HepG2 (cell line): ENCODE data around the gene SNED1. TPM values are rescaled to one million over a fixed set of nuclear protein-coding genes. Genes with fewer than 3 reads are reported as not detected.

Experiments
- GABPA ChIP-seq, 2 experiments: IDR thresholded peaks; 2 replicates each; pipeline ENCODE4 v1.6.1; 2011 to 2016; ENCODE audit warnings: low read depth in 2 of 2, low read length in 1 of 2, missing biosample characterization in 1 of 2, missing genetic modification characterization in 1 of 2
- HNF4A ChIP-seq: sonication (generic); formaldehyde crosslinking; IDR thresholded peaks from 2 replicates; pipeline ENCODE4 v1.4.0; 2020; ENCODE audit warnings: missing genetic modification reagents
- HNF4G ChIP-seq, 2 experiments: sonication (generic) in 1 of 2; formaldehyde crosslinking in 1 of 2; IDR thresholded peaks; 2 replicates each; pipeline versions ENCODE4 v1.4.0 to v1.6.1; 2011 to 2020; ENCODE audit warnings: borderline replicate concordance in 2 of 2, low read depth in 2 of 2, mild to moderate bottlenecking in 2 of 2, low read length in 1 of 2, missing genetic modification reagents in 1 of 2, moderate library complexity in 1 of 2
- ISX ChIP-seq: sonication (generic); formaldehyde crosslinking; conservative IDR thresholded peaks from 2 replicates; pipeline ENCODE4 v1.5.0; 2020; ENCODE audit warnings: missing genetic modification reagents
- MXI1 ChIP-seq: IDR thresholded peaks from 3 replicates; pipeline ENCODE4 v1.6.1; 2012; ENCODE audit warnings: low read depth, low read length, inconsistent platforms, borderline replicate concordance
- MYNN ChIP-seq: sonication (generic); formaldehyde crosslinking; IDR thresholded peaks from 2 replicates; pipeline ENCODE4 v1.4.0; 2020; ENCODE audit warnings: mild to moderate bottlenecking, low read depth, missing genetic modification reagents
- NFE2L1 ChIP-seq: sonication (generic); formaldehyde crosslinking; IDR thresholded peaks from 2 replicates; pipeline ENCODE4 v1.4.0; 2020; ENCODE audit warnings: missing genetic modification reagents, mild to moderate bottlenecking, borderline replicate concordance
- NR2F6 ChIP-seq, 2 experiments: IDR thresholded peaks; 2 replicates each; pipeline ENCODE4 v1.6.1; 2016; ENCODE audit warnings: antibody characterized with exemption in 1 of 2, mild to moderate bottlenecking in 1 of 2
- PITX1 ChIP-seq: sonication (generic); formaldehyde crosslinking; IDR thresholded peaks from 2 replicates; pipeline ENCODE4 v1.5.1; 2020; ENCODE audit warnings: mild to moderate bottlenecking, missing genetic modification reagents
- RBM39 ChIP-seq: fragments of 200-400 bp; formaldehyde crosslinking; IDR thresholded peaks from one replicate; pipeline ENCODE4 v1.6.1; 2018; ENCODE audit warnings: antibody characterized with exemption, mild to moderate bottlenecking, low read depth, low read length; ENCODE audit not compliant: poor library complexity, severe bottlenecking
- SMC3 ChIP-seq: IDR thresholded peaks from 2 replicates; pipeline ENCODE4 v1.6.1; 2011; ENCODE audit warnings: low read length, improper control_type of control experiment
- SNRNP70 ChIP-seq: fragments of 200-400 bp; formaldehyde crosslinking; IDR thresholded peaks from 2 replicates; pipeline ENCODE4 v1.6.1; 2017; ENCODE audit warnings: mild to moderate bottlenecking, low read depth, low read length, moderate library complexity
- TAF1 ChIP-seq: sonication (generic); formaldehyde crosslinking; IDR thresholded peaks from 2 replicates; pipeline ENCODE4 v1.4.0; 2020; ENCODE audit warnings: missing genetic modification reagents
- ZBTB10 ChIP-seq: sonication (generic); formaldehyde crosslinking; IDR thresholded peaks from 2 replicates; pipeline ENCODE4 v1.4.0; 2020; ENCODE audit warnings: missing genetic modification reagents, borderline replicate concordance
- ZKSCAN1 ChIP-seq: fragments of 150-350 bp; IDR thresholded peaks from 2 replicates; pipeline ENCODE4 v1.6.1; 2014; ENCODE audit warnings: low read length
- ZNF12 ChIP-seq: sonication (generic); formaldehyde crosslinking; IDR thresholded peaks from 2 replicates; pipeline ENCODE4 v1.5.0; 2020; ENCODE audit warnings: missing genetic modification reagents
- ZNF124 ChIP-seq: sonication (generic); formaldehyde crosslinking; IDR thresholded peaks from 2 replicates; pipeline ENCODE4 v1.4.0; 2020; ENCODE audit warnings: missing genetic modification reagents
- ZNF281 ChIP-seq: sonication (generic); formaldehyde crosslinking; IDR thresholded peaks from 2 replicates; pipeline ENCODE4 v1.4.0; 2020; ENCODE audit warnings: missing genetic modification reagents, borderline replicate concordance
- ZNF7 ChIP-seq: IDR thresholded peaks from 2 replicates; pipeline ENCODE4 v1.6.1; 2016; ENCODE audit warnings: missing biosample characterization, missing genetic modification reagents
- ZNF83 ChIP-seq: sonication (generic); formaldehyde crosslinking; IDR thresholded peaks from 2 replicates; pipeline ENCODE4 v1.4.0; 2020; ENCODE audit warnings: missing genetic modification reagents, mild to moderate bottlenecking, borderline replicate concordance
- polyA plus RNA-seq, 8 experiments: library from polyadenylated mRNA; depleted of rRNA in 3 of 8; stranded (reverse) in 7 of 8; unstranded in 1 of 8; fragments of >200 nt; fragmentation: Illumina TruSeq in 4 of 8; extraction: Trizol in 4 of 8; gene quantifications; 2 replicates each; pipeline versions ENCODE4 v1.2.1 to v1.2.3, GENCODE V29; 2011 to 2016; ENCODE audit warnings: low read depth in 4 of 8, missing spikeins in 1 of 8, mixed read lengths in 1 of 8; ENCODE audit not compliant: insufficient read depth in 1 of 8
- total RNA-seq, 5 experiments: library from RNA; depleted of rRNA; stranded (reverse); fragments of >200 nt; fragmentation: Illumina TruSeq; extraction: Trizol; gene quantifications; 2 replicates each; pipeline ENCODE4 v1.2.3, GENCODE V29; 2016; ENCODE audit warnings: low read depth in 1 of 5
- TF ChIP-seq, protein P1 (sequence below): sonication (generic); formaldehyde crosslinking; IDR thresholded peaks from 2 replicates; pipeline ENCODE4 v1.4.0; 2020; ENCODE audit warnings: missing genetic modification reagents
- TF ChIP-seq, protein P2 (sequence below): sonication (generic); formaldehyde crosslinking; IDR thresholded peaks from 2 replicates; pipeline ENCODE4 v1.4.0; 2020; ENCODE audit warnings: missing genetic modification reagents

SNED1 gene
- total and polyA plus RNA-seq, 2 of the 13 experiments (the other 11 are each of a cell fraction or from before 2014, with no cell fraction given), result 0.15 to 0.65 TPM

DNA sequence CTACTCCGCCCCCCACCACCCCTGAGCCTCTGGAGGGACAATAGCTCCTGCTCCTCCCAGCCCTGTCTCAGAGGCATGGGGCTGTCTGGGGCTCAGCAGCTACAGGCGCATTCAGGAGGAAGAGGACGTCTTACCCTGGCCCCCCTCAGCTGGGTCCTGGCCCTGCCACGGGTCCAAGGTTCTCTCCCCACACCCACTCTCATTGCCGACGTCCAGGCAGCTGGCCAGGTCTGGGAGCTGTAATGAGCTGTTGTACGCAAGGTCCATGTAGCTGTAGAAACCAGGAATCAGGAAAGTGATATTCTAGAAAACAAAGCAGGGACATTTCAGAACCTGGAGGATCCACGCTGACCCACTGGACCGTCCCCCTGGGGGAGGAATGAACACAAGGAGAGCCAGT is 137.3 kb downstream of the SNED1 start (continued):
- no peak for TF ChIP-seq ZBTB10 (CRISPR knock-in tag)
- 0 out of 3 replicates have a peak, but pooled peaks have one; percentile 16 for TF ChIP-seq MXI1
- TF ChIP-seq TAF1 (CRISPR knock-in tag), result no peak
- TF ChIP-seq NR2F6 (IDR thresholded peaks at IDR 0.05), result no peak
- peak; percentile 15; the same call in 1 of the 2 replicates for TF ChIP-seq NR2F6 (CRISPR knock-in tag; IDR thresholded peaks at IDR 0.05)
- TF ChIP-seq ZNF12 (CRISPR knock-in tag), result no peak
- peak; percentile 41; the same call in 1 of the 2 replicates for TF ChIP-seq PITX1 (CRISPR knock-in tag)
- TF ChIP-seq ISX (CRISPR knock-in tag), result no peak
- TF ChIP-seq ZNF124 (CRISPR knock-in tag), result no peak
- TF ChIP-seq, protein P1, sequence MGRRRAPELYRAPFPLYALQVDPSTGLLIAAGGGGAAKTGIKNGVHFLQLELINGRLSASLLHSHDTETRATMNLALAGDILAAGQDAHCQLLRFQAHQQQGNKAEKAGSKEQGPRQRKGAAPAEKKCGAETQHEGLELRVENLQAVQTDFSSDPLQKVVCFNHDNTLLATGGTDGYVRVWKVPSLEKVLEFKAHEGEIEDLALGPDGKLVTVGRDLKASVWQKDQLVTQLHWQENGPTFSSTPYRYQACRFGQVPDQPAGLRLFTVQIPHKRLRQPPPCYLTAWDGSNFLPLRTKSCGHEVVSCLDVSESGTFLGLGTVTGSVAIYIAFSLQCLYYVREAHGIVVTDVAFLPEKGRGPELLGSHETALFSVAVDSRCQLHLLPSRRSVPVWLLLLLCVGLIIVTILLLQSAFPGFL (CRISPR knock-in tag), result no peak
- TF ChIP-seq HNF4A (CRISPR knock-in tag), result peak; percentile 89
- TF ChIP-seq ZKSCAN1, result no peak
- no peak for TF ChIP-seq SNRNP70
- no peak for TF ChIP-seq RBM39
- TF ChIP-seq, protein P2, sequence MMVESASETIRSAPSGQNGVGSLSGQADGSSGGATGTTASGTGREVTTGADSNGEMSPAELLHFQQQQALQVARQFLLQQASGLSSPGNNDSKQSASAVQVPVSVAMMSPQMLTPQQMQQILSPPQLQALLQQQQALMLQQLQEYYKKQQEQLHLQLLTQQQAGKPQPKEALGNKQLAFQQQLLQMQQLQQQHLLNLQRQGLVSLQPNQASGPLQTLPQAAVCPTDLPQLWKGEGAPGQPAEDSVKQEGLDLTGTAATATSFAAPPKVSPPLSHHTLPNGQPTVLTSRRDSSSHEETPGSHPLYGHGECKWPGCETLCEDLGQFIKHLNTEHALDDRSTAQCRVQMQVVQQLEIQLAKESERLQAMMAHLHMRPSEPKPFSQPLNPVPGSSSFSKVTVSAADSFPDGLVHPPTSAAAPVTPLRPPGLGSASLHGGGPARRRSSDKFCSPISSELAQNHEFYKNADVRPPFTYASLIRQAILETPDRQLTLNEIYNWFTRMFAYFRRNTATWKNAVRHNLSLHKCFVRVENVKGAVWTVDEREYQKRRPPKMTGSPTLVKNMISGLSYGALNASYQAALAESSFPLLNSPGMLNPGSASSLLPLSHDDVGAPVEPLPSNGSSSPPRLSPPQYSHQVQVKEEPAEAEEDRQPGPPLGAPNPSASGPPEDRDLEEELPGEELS, result no peak
- no peak for TF ChIP-seq MYNN (CRISPR knock-in tag)
- TF ChIP-seq NFE2L1 (CRISPR knock-in tag), result no peak
- peak; percentile 86 for TF ChIP-seq HNF4G (IDR thresholded peaks at IDR 0.05; ENCODE audit: borderline replicate concordance, low read depth, low read length)
- TF ChIP-seq HNF4G (CRISPR knock-in tag; IDR thresholded peaks at IDR 0.05; ENCODE audit: borderline replicate concordance, low read depth), result 0 out of 2 replicates have a peak, but pooled peaks have one; percentile 55
- no peak for TF ChIP-seq GABPA (IDR thresholded peaks at IDR 0.05; ENCODE audit: low read depth, low read length)
- no peak for TF ChIP-seq GABPA (CRISPR knock-in tag; IDR thresholded peaks at IDR 0.05; ENCODE audit: low read depth)
- TF ChIP-seq ZNF7 (CRISPR knock-in tag), result no peak
- peak; percentile 81; the same call in 1 of the 2 replicates for TF ChIP-seq ZNF281 (CRISPR knock-in tag)
- TF ChIP-seq ZNF83 (CRISPR knock-in tag), result no peak
- no peak for TF ChIP-seq SMC3
